Measurements from ENCODE around the gene PPP1R14C.

GRCh38 chr6:150207931-150208570, 65.2 kb downstream of the PPP1R14C start:
- TF ChIP-seq POLR2AphosphoS5 (IDR thresholded peaks at IDR 0.05; ENCODE audit: low read depth, low read length) = no peak
- no peak for TF ChIP-seq REST (IDR thresholded peaks at IDR 0.05; ENCODE audit: insufficient read depth in 1 of 2, low read depth in 2 of 2, low read length in 2 of 2)
- TF ChIP-seq TAF1 (IDR thresholded peaks at IDR 0.05; ENCODE audit: borderline replicate concordance, insufficient read depth, low read length) = no peak
